Hepatocyte (in vitro differentiated cells): ENCODE data around the gene CACNB4.

Source experiments
- EZH2phosphoT487 ChIP-seq: fragments of 200-600 bp; sonication (generic); IDR thresholded peaks from one replicate; pipeline ENCODE4 v1.6.1; 2018; ENCODE audit warnings: antibody characterized with exemption, mild to moderate bottlenecking, low read depth, moderate library complexity; ENCODE audit not compliant: unreplicated experiment, severe bottlenecking
- TF ChIP-seq, protein P1 (sequence below): fragments of 200-600 bp; sonication (generic); IDR thresholded peaks from 2 replicates; pipeline ENCODE4 v1.5.1; 2016; ENCODE audit warnings: antibody characterized with exemption, mild to moderate bottlenecking; ENCODE audit not compliant: poor library complexity

DNA sequence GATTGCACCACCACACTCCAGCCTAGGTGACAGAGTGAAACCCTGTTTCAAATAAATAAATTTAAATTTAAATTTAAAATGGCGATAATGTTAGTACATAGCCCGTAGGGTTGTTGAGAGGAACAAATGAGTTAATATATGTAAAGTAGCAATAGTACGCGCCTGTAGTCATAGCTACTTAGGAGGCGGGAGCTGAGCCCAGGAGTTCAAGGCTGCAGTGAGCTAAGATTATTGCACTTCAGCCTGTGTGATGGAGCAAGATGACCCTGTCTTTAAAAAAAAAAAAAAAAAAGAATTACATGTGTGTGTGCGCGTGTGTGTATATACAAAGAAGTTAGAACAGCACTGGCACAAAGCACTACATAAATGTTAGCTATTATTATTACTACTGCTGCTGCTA lies 153.2 kb downstream of the CACNB4 start:
- TF ChIP-seq, protein P1, sequence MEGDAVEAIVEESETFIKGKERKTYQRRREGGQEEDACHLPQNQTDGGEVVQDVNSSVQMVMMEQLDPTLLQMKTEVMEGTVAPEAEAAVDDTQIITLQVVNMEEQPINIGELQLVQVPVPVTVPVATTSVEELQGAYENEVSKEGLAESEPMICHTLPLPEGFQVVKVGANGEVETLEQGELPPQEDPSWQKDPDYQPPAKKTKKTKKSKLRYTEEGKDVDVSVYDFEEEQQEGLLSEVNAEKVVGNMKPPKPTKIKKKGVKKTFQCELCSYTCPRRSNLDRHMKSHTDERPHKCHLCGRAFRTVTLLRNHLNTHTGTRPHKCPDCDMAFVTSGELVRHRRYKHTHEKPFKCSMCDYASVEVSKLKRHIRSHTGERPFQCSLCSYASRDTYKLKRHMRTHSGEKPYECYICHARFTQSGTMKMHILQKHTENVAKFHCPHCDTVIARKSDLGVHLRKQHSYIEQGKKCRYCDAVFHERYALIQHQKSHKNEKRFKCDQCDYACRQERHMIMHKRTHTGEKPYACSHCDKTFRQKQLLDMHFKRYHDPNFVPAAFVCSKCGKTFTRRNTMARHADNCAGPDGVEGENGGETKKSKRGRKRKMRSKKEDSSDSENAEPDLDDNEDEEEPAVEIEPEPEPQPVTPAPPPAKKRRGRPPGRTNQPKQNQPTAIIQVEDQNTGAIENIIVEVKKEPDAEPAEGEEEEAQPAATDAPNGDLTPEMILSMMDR: no peak
- TF ChIP-seq EZH2phosphoT487: no peak
